RWPE1 (cell line): ENCODE measurements around the gene TBC1D1.

ENCODE experiments used
- CTCF ChIA-PET: fragments of 350-600 bp; sonication (Branson Sonifier 250); formaldehyde crosslinking; extraction: SDS; loops from one replicate; lab custom pipeline; 2021; lab: Yijun Ruan, JAX
- POLR2A ChIA-PET: fragments of 400-600 bp; formaldehyde crosslinking; extraction: SDS; loops from one replicate; lab custom pipeline; 2020; ENCODE audit warnings: antibody characterized with exemption; ENCODE audit not compliant: low non-redundant PET; lab: Yijun Ruan, JAX
- DNase-seq: peaks from one replicate; pipeline ENCODE4 v3.0.0; 2012; ENCODE audit warnings: low spot score
- H3K27ac ChIP-seq: fragments of 450-650 bp; 2 replicates; pipeline ENCODE4 v1.5.1; 2017
- CTCF ChIP-seq: fragments of 450-650 bp; conservative IDR thresholded peaks from 2 replicates; pipeline ENCODE4 v1.5.1; 2017; ENCODE audit warnings: low read depth, mild to moderate bottlenecking

Gene TBC1D1

GRCh38 chr4:38182334-38182998 lies 291.6 kb downstream of the TBC1D1 start:
- no peak for TF ChIP-seq CTCF
- H3K27ac ChIP-seq: peak overlapping the region; percentile 10; the same call in 1 of the 2 replicates
- CTCF ChIA-PET: interaction anchor here (1.1 to 2.2 kb wide), 2 partner anchors 113 to 600 kb away, joined by 5 read pairs; partner anchors contain the start of gene TLR10
- no peak for DNase-seq
- POLR2A ChIA-PET: no interaction called here

- H3K27ac ChIP-seq: no peak overlapping the region
- DNase-seq: no peak
- TF ChIP-seq CTCF: no peak
- ChIA-PET POLR2A (no interaction called here), CTCF (interaction anchor here (0.5 kb wide), 1 partner anchor 27 kb away, joined by 4 read pairs; no protein-coding TSS in a partner anchor)
Measured at GRCh38 chr4:38184404-38184803, 293.5 kb downstream of the TBC1D1 start.

GRCh38 chr4:38185406-38186144 lies 294.7 kb downstream of the TBC1D1 start:
- ChIA-PET POLR2A (no interaction called here), CTCF (interaction anchor here (1.0 kb wide), 1 partner anchor 42 kb away, joined by 3 read pairs; no protein-coding TSS in a partner anchor)
- DNase-seq: no peak
- H3K27ac ChIP-seq: no peak overlapping the region
- TF ChIP-seq CTCF: no peak

- CTCF ChIA-PET: no interaction called here
- H3K27ac ChIP-seq: peak overlapping the region; percentile 55
Measured at GRCh38 chr4:38188136-38188535, 297.3 kb downstream of the TBC1D1 start.

GRCh38 chr4:38188631-38189101 lies 297.8 kb downstream of the TBC1D1 start:
- POLR2A ChIA-PET: no interaction called here

More at GRCh38 chr4:38188136-38188535, 297.3 kb downstream of the TBC1D1 start:
- DNase-seq: no peak
- POLR2A ChIA-PET: no interaction called here
- no peak for TF ChIP-seq CTCF

More at GRCh38 chr4:38188631-38189101, 297.8 kb downstream of the TBC1D1 start:
- CTCF ChIA-PET: interaction anchor here (1.2 kb wide), 1 partner anchor 9 kb away, joined by 5 read pairs; no protein-coding TSS in a partner anchor
- H3K27ac ChIP-seq: peak overlapping the region; percentile 55
- TF ChIP-seq CTCF: no peak
- peak; percentile 76 for DNase-seq
